HG03095 (cell line): ENCODE data around the gene NPIPA1.
"Not testable (repeated sequence)": the region's sequence is repeated elsewhere in the genome, so short reads cannot be mapped to it uniquely, and the experiment has no call there.

ENCODE experiments used
- ATAC-seq: cut with Tn5 transposase; IDR thresholded peaks from one replicate; pipeline ENCODE4 v1.9.1; 2021; ENCODE audit warnings: moderate library complexity; ENCODE audit not compliant: unreplicated experiment

Gene NPIPA1

GRCh38 chr16:14929176-14929575, 8.1 kb upstream of the NPIPA1 start:
- ATAC-seq, result not testable (repeated sequence)

GRCh38 chr16:14930246-14930645, 7.0 kb upstream of the NPIPA1 start:
- not testable (repeated sequence) for ATAC-seq

GRCh38 chr16:14930971-14931370, 6.3 kb upstream of the NPIPA1 start:
- not testable (repeated sequence) for ATAC-seq

- not testable (repeated sequence) for ATAC-seq
Observed at GRCh38 chr16:14932581-14933375, 4.5 kb upstream of the NPIPA1 start.

GRCh38 chr16:14937994-14938393, 751 bp downstream of the NPIPA1 start:
- not testable (repeated sequence) for ATAC-seq

GRCh38 chr16:14942686-14943085, 5.4 kb downstream of the NPIPA1 start:
- ATAC-seq, result not testable (repeated sequence)

GRCh38 chr16:14955546-14956231, 18.4 kb downstream of the NPIPA1 start:
- ATAC-seq, result no peak

GRCh38 chr16:14957576-14958322, 20.5 kb downstream of the NPIPA1 start:
- no peak for ATAC-seq

GRCh38 chr16:14958323-14958600, 21.0 kb downstream of the NPIPA1 start:
- ATAC-seq, result no peak

- ATAC-seq, result no peak
Observed at GRCh38 chr16:14958970-14959369, 21.7 kb downstream of the NPIPA1 start.

GRCh38 chr16:14961405-14962186, 24.4 kb downstream of the NPIPA1 start:
- no peak for ATAC-seq

GRCh38 chr16:14963281-14964173, 26.3 kb downstream of the NPIPA1 start:
- no peak for ATAC-seq

GRCh38 chr16:14965328-14965727, 28.1 kb downstream of the NPIPA1 start:
- ATAC-seq, result no peak

- not testable (repeated sequence) for ATAC-seq
Observed at GRCh38 chr16:14969795-14970194, 32.6 kb downstream of the NPIPA1 start.

GRCh38 chr16:14971621-14972228, 34.5 kb downstream of the NPIPA1 start:
- not testable (repeated sequence) for ATAC-seq

GRCh38 chr16:14973785-14974322, 36.6 kb downstream of the NPIPA1 start:
- ATAC-seq, result not testable (repeated sequence)

- not testable (repeated sequence) for ATAC-seq
Observed at GRCh38 chr16:14974331-14974655, 37.0 kb downstream of the NPIPA1 start.

- peak; percentile 89 for ATAC-seq
Observed at GRCh38 chr16:14974656-14975417, 37.6 kb downstream of the NPIPA1 start, which contains the start of gene PDXDC1. Gene PDXDC1, plus strand, starts transcription at chr16:14975026. Its CDS starts 174 bp downstream, at chr16:14975200.
